HG03457 (cell line): ENCODE data around the gene MEDAG.
"Not testable (repeated sequence)": the region's sequence is repeated elsewhere in the genome, so short reads cannot be mapped to it uniquely, and the experiment has no call there.

Experiments used
- ATAC-seq: cut with Tn5 transposase; IDR thresholded peaks from one replicate; pipeline ENCODE4 v1.9.1; 2021; ENCODE audit warnings: moderate number of reproducible peaks; ENCODE audit not compliant: unreplicated experiment

MEDAG gene

DNA sequence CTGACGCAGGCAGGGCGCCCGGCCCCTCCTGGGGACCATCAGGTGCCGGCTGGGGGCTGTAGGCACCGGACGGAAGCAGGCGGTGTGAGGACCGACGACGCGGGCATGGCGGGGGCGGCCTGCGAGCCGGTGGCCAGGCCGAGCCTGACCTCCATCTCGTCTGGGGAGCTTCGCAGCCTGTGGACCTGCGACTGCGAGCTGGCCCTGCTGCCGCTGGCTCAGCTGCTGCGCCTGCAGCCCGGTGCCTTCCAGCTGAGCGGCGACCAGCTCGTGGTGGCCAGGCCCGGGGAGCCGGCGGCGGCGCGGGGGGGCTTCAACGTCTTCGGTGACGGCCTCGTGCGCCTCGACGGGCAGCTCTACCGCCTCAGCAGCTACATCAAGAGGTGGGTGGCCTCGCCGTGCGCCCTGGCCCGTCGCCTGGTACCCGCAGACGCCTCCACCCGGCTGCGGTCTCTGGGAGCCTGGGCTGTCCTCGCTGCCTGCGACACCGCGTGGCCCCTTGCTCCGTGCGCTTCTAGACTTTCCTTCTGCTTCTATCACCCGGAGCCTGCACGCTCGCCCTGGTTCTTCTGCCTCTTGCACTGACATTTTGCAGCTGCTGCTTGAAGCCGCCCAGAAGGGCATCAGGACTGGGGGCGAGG is 460 bp downstream of the MEDAG start:
- ATAC-seq, result no peak

DNA sequence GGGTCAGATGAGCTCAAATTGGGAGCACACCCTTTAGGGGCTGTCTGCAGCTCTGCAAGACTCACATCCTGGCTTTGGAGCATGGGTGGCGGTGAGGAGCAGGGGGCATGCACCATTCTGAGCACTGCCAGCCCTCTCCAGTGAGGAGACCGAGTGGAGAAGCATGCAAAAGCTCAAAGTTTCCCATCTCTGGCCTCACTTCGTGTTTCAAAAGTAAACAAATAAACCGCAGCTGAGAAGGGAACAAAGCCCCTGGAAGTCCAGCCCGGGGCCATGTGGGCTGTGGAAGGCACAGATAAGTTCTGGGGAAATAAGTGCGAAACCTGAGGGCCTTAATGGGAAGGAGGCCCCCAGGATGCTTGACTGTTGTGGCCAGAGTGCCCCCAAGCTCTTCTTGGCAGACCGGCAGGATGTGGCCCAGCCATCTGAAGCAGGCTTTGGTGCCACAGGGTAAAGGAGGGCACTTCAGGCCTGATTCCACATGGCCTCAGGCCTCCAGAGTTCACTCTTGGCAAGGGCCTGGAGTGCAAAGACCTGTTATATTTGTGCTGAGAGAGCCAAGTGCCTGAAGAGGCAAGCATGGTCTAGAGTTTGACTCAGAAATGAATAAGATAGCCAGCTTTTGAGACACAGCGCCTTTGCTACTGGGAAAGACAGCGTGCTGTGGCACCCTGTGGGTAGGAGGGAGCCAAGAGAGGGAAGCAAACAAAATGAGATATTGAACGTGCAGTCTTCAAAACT is 1.2 kb downstream of the MEDAG start:
- ATAC-seq, result no peak

DNA sequence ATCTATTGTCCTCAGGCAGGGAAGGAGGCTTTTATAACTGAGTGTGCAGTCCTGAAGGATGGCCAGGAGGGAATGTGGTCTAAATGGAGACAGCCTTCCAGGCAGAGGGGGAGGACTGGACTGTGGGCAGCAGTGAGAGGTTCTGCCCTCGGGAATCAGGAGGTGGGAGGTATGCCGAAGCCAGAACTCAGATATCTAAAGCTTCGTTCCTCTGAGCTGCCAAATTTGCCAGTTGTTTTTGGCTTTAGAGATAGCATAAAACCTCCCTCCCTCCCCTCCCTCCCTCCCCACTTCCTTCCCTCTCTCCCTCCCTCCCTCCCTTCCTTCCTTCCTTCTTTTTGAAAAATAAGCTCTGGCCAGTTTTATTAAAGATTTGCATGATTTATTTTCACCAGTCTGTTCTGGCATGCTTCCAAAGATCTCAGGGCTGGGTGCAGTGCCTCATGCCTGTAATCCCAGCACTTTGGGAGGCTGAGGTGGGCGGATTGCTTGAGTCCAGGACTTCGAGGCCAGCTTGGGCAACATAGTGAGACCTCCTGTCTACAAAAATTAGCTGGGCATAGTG is 2.4 kb downstream of the MEDAG start:
- ATAC-seq, result no peak

DNA sequence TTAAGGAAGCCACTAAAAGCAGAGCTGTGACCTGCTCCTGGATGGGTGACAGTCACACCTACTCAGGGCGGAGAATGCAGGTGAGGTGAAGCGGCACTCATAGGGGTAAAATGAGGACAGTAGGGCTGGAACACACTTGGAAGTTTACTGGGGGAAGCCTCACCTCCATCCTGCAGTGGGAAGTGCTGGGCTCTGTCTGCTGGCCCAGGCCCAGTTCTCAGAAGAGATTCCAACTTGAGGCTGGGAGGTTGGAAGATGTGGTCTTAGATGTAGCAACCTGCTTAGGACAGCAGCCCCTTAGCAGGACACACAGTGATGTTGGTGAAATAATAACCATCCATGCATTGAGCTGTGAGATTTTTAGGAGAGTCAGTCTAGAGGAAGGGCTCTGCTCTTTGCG is 4.6 kb downstream of the MEDAG start:
- ATAC-seq, result no peak

DNA sequence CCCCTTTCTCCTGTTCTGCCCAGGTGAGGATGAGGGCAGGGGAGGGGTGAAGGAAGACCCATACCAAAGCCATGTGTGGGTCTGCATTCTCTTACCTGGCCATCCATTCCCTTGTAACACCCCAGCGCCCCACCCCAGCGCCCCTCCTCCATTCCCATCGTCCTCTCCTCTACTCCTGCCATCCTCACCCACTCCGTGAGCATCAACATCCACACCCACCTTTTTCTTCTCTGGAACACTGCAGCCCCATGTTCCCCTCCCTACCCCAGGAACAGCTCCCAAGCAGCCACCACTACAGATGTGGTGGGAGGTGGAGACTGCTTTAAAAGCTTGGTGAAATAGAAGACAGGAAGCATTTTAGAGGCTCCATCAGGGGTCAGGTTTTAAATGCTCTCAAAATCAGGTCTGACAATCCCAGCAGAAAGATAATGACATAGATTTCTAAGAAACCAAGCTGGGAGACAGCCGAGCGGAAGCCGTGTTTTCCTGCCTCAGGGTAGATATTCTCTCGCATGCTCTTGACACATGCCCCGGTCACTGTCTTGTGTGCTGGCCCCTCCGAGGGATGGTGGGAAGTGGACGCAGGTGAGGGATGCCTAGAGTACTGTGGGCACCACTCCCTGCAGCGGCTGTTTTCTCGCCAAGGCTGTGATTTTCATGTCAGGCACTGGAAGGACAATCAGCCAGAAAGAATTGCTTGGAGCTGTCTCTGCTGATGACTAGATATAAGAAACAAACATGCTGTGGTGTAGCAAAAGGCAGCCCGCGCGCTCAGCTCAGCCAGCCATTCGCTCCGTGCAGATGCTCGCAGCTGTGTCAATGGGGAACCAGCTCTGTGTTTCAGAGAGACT is 9.8 kb downstream of the MEDAG start:
- no peak for ATAC-seq

DNA sequence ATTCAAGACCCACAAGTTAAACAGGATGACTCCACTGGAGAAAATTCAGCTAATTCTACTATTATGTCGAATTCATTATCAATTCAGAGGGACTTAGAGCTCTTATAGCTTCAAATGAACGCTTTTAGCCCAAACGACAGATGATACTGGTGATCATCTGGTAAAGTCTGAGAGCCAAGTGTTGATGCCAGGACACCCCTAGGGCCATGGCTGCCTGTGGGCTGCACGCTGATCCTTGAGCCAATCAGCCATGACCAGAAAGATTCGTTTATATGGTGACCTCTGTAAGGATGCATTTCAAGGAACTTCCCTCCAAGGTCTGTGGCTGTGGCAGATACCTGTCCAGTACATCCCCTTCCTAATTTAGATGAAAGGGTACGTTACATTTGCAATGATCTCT is 10.9 kb downstream of the MEDAG start:
- no peak for ATAC-seq

DNA sequence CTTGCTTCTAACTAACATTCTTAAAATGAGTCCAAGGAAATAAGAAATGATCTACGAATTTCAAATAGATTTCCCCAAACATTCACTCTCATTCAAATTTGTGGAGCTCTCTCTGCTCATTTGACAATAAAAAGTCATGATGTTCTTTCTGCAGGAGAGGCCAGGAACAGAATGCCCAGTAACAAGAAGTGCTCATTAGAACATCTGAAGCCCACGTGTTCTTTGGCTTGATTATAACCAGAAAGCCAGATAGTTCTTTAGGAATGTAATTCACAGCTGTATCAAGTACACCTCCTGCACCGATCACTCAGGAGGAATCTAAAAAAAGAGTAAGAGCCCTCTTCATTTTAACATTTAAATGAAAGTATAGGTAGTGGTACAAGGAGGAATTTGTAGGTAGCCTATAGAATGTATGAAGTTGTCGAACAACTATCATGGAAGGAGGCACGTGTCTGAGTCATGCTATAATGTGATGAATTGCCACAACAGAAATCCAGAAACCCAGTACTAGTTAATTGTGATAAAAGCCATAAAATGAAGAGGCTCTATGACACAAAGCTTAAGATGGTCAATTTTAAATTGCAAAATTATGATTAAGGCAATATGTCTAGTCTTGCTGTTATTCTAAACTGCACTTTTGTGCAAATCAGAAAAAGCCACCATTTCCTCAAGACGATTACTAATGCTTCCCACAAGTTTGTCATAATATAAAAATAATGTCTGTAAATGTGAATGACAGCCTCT is 12.8 kb downstream of the MEDAG start:
- no peak for ATAC-seq

DNA sequence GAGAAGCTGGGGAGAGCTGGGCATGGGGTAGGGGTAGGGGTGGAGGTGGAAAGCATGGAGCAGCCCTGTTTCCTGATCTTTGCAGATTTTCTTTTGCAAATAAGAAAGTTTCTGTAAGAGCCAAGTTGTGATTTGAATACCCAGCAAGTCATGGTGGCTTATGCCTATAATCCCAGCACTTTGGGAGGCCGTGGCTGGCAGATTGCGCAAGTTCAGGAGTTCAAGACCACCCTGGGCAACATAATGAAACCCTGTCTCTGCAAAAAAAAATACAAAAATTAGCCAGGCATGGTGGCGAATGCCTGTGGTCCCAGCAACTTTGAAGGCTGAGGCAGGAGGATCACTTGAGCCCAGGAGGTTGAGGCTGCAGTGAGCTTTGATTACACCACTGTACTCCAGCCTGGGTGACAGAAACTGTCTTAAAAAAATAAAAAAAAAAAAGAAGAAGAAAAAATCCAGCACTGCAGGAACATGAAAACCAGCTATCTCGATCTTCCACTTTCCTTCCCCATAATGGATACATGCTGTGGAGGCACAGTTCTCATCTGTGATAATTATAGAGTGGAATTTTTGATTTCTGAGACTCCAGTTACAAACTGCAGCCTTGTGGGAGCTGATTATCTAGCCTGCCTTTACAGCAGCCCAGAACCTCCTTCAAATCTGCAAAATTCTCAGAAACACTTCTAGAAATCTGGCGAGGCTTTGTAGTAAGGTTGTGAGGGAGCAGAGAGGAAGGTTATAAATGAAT is 14.3 kb downstream of the MEDAG start:
- ATAC-seq, result no peak

DNA sequence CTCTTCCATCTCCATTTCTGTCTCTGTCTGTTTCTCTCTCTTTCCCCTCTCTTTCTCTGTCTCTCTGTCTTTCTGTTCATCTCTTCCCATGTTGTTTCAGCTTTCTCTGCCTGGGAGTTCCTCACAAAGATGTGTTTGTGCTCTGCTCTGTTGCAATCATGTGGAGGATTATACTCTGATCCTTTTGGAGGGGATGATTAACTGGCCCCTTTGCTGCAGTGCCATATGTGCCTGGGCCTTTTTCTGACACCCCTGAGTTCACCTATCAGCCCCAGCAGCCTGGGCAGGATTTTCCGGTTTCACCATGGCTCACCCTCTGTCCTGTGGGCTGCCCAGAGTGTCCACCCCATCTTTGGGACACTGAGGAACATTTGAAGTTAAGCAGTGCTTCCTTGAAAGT is 17.3 kb downstream of the MEDAG start:
- ATAC-seq, result no peak

DNA sequence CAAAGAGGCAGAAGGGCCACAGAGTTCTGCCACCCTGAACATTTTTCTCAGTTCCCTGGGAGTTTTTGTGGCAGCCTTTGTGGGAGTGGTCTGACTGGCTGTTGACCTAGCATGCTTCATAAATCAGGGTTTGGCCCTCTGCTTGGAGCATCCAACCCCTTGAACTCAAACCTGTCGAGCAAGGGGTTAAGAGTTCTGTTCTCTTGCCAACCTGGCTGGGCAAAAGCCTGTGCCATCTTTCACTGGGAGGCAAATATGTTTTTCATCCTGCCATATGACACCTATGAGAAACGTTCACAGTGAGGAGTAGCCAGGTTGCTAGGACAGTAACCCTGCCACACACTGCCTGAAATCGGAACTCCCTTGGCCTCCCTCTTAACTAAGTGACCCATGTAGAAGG is 18.6 kb downstream of the MEDAG start:
- no peak for ATAC-seq

DNA sequence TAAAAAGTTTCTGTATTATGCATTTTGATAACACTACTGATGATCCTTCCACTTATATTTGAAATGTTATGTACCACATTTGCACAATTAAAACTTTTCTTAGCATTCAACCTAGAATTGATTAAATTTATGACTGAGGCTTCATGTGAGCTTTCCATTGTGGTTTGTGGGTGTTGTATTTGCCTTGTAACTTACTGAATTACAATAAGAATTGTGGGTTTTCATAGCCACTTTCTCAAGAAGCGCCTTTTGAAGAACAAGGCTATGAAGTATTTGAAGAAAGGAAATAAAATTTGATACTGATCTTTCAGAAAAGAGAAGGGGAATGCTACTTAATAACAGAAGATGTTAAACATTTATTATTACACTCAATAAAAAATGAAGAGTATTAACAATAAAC is 19.4 kb downstream of the MEDAG start:
- no peak for ATAC-seq

DNA sequence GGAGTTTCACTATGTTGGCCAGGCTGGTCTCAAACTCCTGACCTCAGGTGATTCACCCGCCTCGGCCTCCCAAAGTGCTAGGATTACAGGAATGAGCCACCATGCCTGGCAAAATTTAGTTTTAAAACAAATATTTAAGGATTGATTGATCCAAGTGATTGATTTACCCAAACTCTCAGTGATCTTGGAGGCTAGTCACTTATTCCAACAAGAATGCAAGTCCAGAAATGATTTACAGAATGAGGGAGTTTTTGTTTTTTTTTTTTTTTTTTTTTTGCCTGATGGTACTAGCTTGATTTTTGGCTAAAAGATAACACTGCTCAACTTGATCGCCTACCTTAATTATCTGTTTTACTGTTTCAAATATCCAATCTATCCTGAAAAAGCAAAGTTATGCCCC is 20.7 kb downstream of the MEDAG start:
- ATAC-seq, result no peak

DNA sequence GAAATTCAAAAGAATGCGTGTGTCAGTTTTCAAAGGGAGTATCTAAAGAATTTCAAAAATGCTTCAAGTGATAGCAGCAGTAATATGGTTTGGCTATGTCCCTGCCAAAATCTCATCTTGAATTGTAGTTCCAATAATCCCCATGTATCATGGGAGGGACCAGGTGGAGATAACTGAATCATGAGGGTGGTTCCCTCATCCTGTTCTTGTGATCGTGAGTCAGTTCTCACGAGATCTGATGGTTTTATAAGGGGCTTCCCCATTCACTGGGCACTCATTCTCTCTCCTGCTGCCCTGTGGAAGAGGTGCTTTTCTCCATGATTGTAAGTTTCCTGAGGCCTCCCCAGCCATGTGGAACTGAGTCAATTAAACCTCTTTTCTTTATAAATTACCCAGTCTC is 21.1 kb downstream of the MEDAG start:
- not testable (repeated sequence) for ATAC-seq

DNA sequence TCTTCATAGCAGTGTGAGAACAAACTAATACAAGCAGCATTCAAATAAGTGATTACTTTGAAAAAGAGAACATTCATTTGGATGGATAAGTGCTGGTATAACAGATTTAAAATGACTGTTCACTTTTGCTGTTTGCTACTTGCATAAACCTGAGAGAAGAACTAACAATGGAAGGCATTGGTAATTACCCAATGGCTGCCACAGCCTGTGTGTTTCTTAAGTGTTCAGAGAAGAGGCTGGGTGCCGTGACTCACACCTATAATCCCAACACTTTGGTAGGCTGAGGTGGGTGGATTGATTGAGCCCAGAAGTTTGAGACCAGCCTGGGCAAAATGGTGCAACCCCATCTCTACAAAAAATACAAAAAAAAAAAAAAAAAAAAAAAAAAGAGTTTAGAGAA is 21.5 kb downstream of the MEDAG start:
- no peak for ATAC-seq

DNA sequence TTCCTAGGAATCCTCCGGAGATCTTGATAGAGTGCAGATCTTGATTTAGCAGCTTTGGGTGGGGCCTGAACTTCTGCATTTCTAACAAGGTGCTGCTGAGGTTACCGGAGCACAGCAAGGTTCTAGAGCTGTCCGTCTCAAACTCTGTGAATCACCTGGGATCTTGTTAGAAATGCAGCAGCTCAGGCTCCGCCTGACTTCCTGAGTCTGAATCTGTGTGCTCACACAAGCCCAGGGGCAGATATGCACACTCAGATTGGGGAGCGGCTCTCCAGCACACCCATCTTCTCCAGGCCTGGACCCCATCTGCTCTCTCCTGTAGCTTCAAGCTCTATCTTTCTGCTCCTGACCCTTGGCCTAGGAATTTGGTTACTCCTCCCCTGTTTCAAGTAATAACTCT is 22.9 kb downstream of the MEDAG start:
- no peak for ATAC-seq

DNA sequence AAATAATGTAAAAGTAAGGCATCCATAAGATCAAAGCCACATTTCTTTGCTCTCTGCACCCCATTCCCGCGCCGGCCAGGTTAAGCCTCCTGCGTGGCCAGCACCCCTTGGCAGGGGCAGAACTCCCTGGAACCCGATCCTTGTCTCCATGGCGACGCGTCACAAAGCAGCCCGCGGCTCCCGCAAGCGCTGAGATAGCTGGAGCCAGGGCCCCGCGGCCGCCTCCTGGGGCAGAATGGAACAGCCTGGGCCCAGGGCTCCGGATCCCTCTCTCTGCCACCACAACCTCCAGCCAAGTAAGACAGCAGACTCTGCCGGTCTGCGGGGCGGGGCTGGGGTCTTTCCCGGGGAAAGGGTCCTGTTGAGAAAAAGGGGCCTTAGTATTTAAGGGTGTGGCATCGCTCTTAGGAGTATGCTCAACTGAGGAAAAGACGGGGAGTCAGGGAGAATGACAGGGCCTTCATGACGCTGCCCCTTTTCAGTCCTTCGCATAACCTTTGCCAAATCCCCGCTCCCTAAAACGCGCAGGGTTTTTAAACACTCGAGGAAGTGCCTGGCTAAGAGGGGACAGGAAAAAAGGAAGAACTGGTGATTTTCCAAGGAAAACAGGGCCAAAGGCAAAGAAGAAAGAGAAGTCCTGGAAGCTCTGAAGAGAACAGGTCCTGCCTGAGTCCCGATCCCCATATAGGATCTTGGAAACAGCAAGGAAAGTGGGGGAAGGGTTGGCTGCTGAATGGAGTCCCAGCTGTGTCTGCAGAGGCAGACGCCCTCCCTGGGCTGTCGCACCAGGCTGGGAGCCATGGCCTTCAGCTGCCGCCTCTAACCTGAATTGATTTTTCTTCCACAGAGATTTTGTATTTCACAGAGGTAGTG is 26.6 kb downstream of the MEDAG start, which contains the start of gene TEX26:
TSS of gene TEX26 (plus strand) at position 176 of the 873 bp plus-strand sequence. CDS start at position 236, 60 bp downstream.
- no peak for ATAC-seq

DNA sequence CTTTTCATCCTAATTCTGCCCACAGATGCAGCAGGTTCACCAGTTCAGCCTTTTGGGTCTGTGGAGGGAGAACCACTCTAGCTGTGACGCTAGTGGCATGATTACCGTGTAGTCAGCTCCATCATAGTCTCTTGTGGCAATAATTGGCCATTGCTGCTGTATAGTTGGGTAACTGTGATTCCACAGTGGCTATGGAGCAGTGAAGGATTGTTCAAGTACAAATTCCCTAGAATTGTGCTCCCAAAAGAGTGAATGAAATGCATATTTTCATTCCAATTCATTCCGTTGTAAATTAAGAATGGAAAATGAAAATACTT is 27.2 kb downstream of the MEDAG start:
- no peak for ATAC-seq

DNA sequence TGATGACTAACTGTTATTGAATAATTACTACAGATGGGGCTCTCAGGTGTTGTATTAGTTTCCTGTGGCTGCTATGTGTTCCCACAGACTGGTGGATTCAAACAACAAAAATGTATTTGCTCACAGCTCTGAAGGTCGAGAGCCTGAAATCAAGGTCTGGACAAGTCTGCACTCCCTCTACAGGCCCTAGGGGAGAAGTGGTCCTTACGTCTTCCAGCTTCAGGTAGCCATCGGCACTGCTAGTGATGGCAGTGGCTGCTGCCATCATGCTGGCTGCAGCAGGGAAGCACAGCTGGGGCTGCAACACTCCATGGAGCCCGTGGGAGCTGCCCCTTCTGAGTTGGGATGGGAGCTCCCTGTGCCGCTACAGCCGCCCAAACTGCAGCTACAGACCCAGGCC is 28.3 kb downstream of the MEDAG start:
- ATAC-seq, result no peak

DNA sequence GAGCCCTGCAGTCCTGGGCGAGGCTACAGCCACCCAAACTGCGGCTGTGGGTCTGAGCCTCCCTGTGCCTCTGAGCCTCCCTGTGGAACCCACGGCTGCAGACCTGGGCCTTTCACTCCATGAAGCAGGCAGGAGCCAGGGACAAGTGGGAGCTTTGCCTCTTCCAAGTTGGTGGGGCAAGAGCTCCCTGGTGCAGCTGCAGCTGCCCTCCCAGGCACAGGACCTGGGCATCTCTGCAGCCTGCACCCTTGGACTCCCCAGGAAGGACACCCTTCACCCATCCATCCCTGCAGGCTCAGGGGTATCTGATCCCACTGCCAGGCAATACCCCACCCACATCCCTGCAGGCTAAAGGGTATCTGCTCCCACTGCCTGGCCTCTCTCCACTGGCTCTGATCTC is 28.7 kb downstream of the MEDAG start:
- ATAC-seq, result no peak
